A673 (cell line): ENCODE results near the gene THRB. TPM values are rescaled to one million over a fixed set of nuclear protein-coding genes. Genes with fewer than 3 reads are reported as not detected.

ENCODE experiments used
- BruUV-seq: library from RNA; stranded (reverse); fragments of 400-500 nt; replicated peaks from 2 replicates; lab custom pipeline; 2021; lab: Mats Ljungman, UMichigan
- CTCF ChIA-PET: fragments of 300-600 bp; sonication (Branson Sonifier 250); formaldehyde crosslinking; loops from one replicate; lab custom pipeline; 2022; ENCODE audit warnings: antibody characterized with exemption; lab: Charles Lee
- POLR2A ChIA-PET: fragments of 300-600 bp; sonication (Branson Sonifier 250); formaldehyde crosslinking; loops from one replicate; lab custom pipeline; 2022; ENCODE audit warnings: antibody characterized with exemption; ENCODE audit not compliant: low non-redundant PET; lab: Charles Lee
- DNase-seq: peaks from one replicate; pipeline ENCODE4 v3.0.0-alpha.2; 2015; ENCODE audit warnings: low spot score
- H3K27ac ChIP-seq: fragments of 200-600 bp; sonication (generic); 2 replicates; pipeline ENCODE4 v1.5.1; 2016; ENCODE audit warnings: mixed run types, low read depth, mild to moderate bottlenecking, mixed read lengths, antibody characterized with exemption, low read length; ENCODE audit not compliant: poor library complexity, severe bottlenecking
- H3K27me3 ChIP-seq: fragments of 200-600 bp; sonication (generic); replicated peaks from 2 replicates; pipeline ENCODE4 v1.6.1; 2017; ENCODE audit warnings: mixed run types, low read depth, mild to moderate bottlenecking, mixed read lengths, antibody characterized with exemption, low read length; ENCODE audit not compliant: insufficient read depth, poor library complexity
- H3K36me3 ChIP-seq: fragments of 200-600 bp; sonication (generic); 2 replicates; pipeline ENCODE4 v1.6.1; 2016; ENCODE audit warnings: mixed run types, mild to moderate bottlenecking, mixed read lengths, antibody characterized with exemption, low read length; ENCODE audit not compliant: insufficient read depth, poor library complexity, severe bottlenecking
- H3K4me1 ChIP-seq: fragments of 200-600 bp; sonication (generic); 2 replicates; pipeline ENCODE4 v1.6.1; 2017; ENCODE audit warnings: mixed run types, mild to moderate bottlenecking, mixed read lengths, antibody characterized with exemption, low read length; ENCODE audit not compliant: insufficient read depth, poor library complexity, severe bottlenecking
- H3K4me3 ChIP-seq: fragments of 200-600 bp; sonication (generic); 2 replicates; pipeline ENCODE4 v1.5.1; 2016; ENCODE audit warnings: low read depth, mixed run types, mild to moderate bottlenecking, mixed read lengths, low read length; ENCODE audit not compliant: poor library complexity, severe bottlenecking
- H3K9me3 ChIP-seq: fragments of 200-600 bp; sonication (generic); 2 replicates; pipeline ENCODE4 v1.6.1; 2016; ENCODE audit warnings: mixed run types, low read depth, mild to moderate bottlenecking, mixed read lengths, antibody characterized with exemption, low read length; ENCODE audit not compliant: poor library complexity, severe bottlenecking
- CTCF ChIP-seq: fragments of 300-800, 200-600 bp; sonication (generic); conservative IDR thresholded peaks from 2 replicates; pipeline ENCODE4 v1.5.1; 2017; ENCODE audit warnings: low read depth, mild to moderate bottlenecking, antibody characterized with exemption, low read length, moderate library complexity, mixed read lengths
- EZH2 ChIP-seq: fragments of 200-600 bp; sonication (generic); IDR thresholded peaks from 2 replicates; pipeline ENCODE4 v1.6.1; 2017; ENCODE audit warnings: borderline replicate concordance, low read depth, mild to moderate bottlenecking, mixed read lengths, antibody characterized with exemption, low read length; ENCODE audit not compliant: poor library complexity, severe bottlenecking
- intact Hi-C: fragments of 100-400 bp; cut with micrococcal nuclease; formaldehyde crosslinking; loops from one replicate; pipeline ENCODE4 v1.10.0; 2022; ENCODE audit not compliant: unreplicated experiment
- total RNA-seq: library from RNA; stranded (reverse); gene quantifications from 2 replicates; pipeline ENCODE4 v1.2.3, GENCODE V29; 2021

The THRB gene
- total RNA-seq, 1 experiment from 2014 or later: 0.11 TPM

GRCh38 chr3:24270744-24271143 lies 223.9 kb downstream of the THRB start:
- Histone ChIP-seq H3K27ac (no peak overlapping the region), H3K36me3 (no peaks in the 10 kb centered on the region), H3K27me3 (peaks cover 2% of the 10 kb centered on the region), H3K4me1 (no peaks in the 10 kb centered on the region), H3K4me3 (no peak overlapping the region), H3K9me3 (no peaks in the 10 kb centered on the region)
- intact Hi-C loops: no loop called here
- no peak for TF ChIP-seq CTCF
- TF ChIP-seq EZH2: no peak
- POLR2A ChIA-PET: no interaction called here
- no TSS peak for BruUV-seq
- DNase-seq: no peak
- CTCF ChIA-PET: no interaction called here

DNA sequence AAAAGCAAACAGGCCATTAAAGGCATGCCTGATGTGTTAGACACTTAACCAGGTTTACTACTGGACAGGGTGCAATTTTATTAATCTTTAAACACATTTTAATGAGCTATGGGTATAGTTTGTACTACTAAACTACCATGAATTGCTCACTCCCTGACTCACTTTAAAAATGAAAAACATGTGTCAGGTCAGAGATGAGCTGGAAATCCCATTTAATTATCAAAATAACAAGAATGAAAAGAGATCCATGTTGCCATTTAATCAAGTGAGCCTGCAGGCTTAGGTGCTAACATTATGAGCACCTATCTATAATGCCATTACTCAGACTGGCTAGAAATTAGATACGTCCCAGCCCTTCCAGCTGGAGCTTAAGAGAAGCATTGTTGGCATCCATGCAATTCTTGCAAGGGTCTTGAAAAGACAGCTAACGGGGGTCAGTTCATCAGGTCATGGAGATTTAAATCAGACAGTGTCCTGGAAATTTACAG lies 224.4 kb downstream of the THRB start:
- intact Hi-C loops: no loop called here
- Histone ChIP-seq H3K27me3 (peaks cover 2% of the 10 kb centered on the region), H3K27ac (no peak overlapping the region), H3K9me3 (no peaks in the 10 kb centered on the region), H3K4me3 (no peak overlapping the region), H3K36me3 (no peaks in the 10 kb centered on the region), H3K4me1 (no peaks in the 10 kb centered on the region)
- ChIA-PET CTCF (no interaction called here), POLR2A (interaction anchor here (0.6 kb wide), 1 partner anchor 17 kb away, joined by 3 read pairs; no protein-coding TSS in a partner anchor)
- DNase-seq: no peak
- BruUV-seq: no TSS peak
- no peak for TF ChIP-seq CTCF
- no peak for TF ChIP-seq EZH2

- Histone ChIP-seq H3K27ac (no peak overlapping the region), H3K36me3 (no peaks in the 10 kb centered on the region), H3K4me3 (no peak overlapping the region), H3K4me1 (no peaks in the 10 kb centered on the region), H3K27me3 (no peaks in the 10 kb centered on the region), H3K9me3 (no peaks in the 10 kb centered on the region)
- BruUV-seq: no TSS peak
- intact Hi-C loops: loop anchor here (5.0 to 10.0 kb wide), 2 partner anchors 230 to 378 kb away; partner anchors contain the start of gene THRB
- peak; percentile 66 for DNase-seq
- TF ChIP-seq CTCF (peak; percentile 88), EZH2 (no peak)
- ChIA-PET POLR2A (no interaction called here), CTCF (interaction anchor here (0.5 to 2.2 kb wide), 9 partner anchors 13 to 372 kb away, joined by 3 to 8 read pairs (median 6); no protein-coding TSS in a partner anchor)
These were observed 229.9 kb downstream of the THRB start for GRCh38 chr3:24264748-24265158.
